Activated T-helper 1 cell treated with anti-CD3 and anti-CD28 coated beads, Interleukin-12 subunit alpha, Interleukin-12 subunit beta, Interleukin-2, Interleukin-4 antibody, amounts not matched to agents 30 ng/mL and 10 ng/mL and 1 ng/mL, durations not matched to agents 14 hours and 24 hours and 36 hours (primary cell): ENCODE data around the gene PXT1. TPM values are rescaled to one million over a fixed set of nuclear protein-coding genes. Genes with fewer than 3 reads are reported as not detected.

Source experiments
- DNase-seq: peaks from one replicate; pipeline ENCODE4 v3.0.0; 2021; ENCODE audit warnings: low spot score
- H3K27ac Mint-ChIP-seq: one replicate; pipeline ENCODE4 v1.8.0; 2021; ENCODE audit warnings: mild to moderate bottlenecking, mixed read lengths
- H3K27me3 Mint-ChIP-seq: one replicate; pipeline ENCODE4 v1.8.0; 2022; ENCODE audit warnings: mild to moderate bottlenecking, moderate library complexity, mixed read lengths; ENCODE audit not compliant: insufficient read depth
- H3K36me3 Mint-ChIP-seq: one replicate; pipeline ENCODE4 v1.8.0; 2021; ENCODE audit warnings: low read depth, mixed read lengths
- H3K4me1 Mint-ChIP-seq: one replicate; pipeline ENCODE4 v1.8.0; 2021; ENCODE audit warnings: low read depth, mixed read lengths
- H3K4me3 Mint-ChIP-seq: one replicate; pipeline ENCODE4 v1.8.0; 2021; ENCODE audit warnings: mild to moderate bottlenecking, moderate library complexity, mixed read lengths
- H3K9me3 Mint-ChIP-seq: one replicate; pipeline ENCODE4 v1.8.0; 2021; ENCODE audit warnings: mixed read lengths
- intact Hi-C: fragments of 100-400 bp; cut with micrococcal nuclease; formaldehyde crosslinking; loops from one replicate; pipeline ENCODE4 v1.15.1; 2024
- total RNA-seq: library from RNA; stranded (reverse); gene quantifications from 2 replicates; pipeline ENCODE4 v1.2.3, GENCODE V29; 2022

Gene PXT1
- total RNA-seq, 1 donor from 2014 or later, result 0.16 TPM

DNA sequence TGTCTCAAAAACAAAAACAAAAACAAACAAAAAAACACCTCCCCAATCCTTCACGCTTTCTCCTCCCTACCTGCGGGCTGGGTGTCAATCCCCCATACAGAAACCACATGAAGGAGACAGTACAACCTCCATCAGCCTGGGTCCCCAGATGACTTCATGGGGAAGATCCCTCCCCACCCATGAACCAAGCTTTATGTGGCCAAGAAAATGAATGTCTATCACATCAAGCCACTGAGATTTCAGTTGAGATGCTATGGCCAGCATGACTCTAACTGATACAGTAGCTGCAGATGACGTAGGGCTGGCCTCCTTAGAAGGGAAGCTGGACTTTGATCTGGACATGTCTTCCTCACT is 84.8 kb downstream of the PXT1 start:
- H3K9me3 Mint-ChIP-seq, result peaks cover 5% of the 10 kb centered on the region
- H3K4me1 Mint-ChIP-seq, result peaks cover 38% of the 10 kb centered on the region
- intact Hi-C loops, result no loop called here
- no peak overlapping the region for H3K4me3 Mint-ChIP-seq
- H3K27me3 Mint-ChIP-seq, result peaks cover 38% of the 10 kb centered on the region
- DNase-seq, result peak; percentile 19
- no peak overlapping the region for H3K27ac Mint-ChIP-seq
- peaks cover 2% of the 10 kb centered on the region for H3K36me3 Mint-ChIP-seq

DNA sequence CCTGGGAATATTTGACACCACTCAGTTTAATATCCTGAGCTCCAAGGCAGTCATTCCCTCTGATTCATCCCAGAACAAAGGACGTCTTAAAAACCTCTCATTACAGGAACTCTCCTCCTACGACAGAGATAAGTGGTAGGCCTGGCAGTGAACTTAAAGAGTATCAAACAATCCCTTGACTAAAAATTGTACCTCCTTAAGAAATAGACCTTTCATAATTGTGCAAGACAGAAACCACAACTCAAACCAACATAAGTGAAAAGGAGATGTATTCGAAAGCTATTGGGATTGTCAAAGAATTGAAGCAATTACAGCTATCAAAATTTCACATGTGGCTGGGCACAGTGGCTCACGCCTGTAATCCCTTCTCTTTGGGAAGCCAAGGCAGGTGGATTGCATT is 86.8 kb downstream of the PXT1 start:
- peaks cover 38% of the 10 kb centered on the region for H3K4me1 Mint-ChIP-seq
- no peak overlapping the region for H3K4me3 Mint-ChIP-seq
- no peak for DNase-seq
- peaks cover 2% of the 10 kb centered on the region for H3K36me3 Mint-ChIP-seq
- peaks cover 40% of the 10 kb centered on the region for H3K27me3 Mint-ChIP-seq
- peak overlapping the region; percentile 50 for H3K27ac Mint-ChIP-seq
- peaks cover 10% of the 10 kb centered on the region for H3K9me3 Mint-ChIP-seq
- intact Hi-C loops, result no loop called here

GRCh38 chr6:36353411-36353915 is 89.2 kb downstream of the PXT1 start:
- peaks cover 50% of the 10 kb centered on the region for H3K27me3 Mint-ChIP-seq
- no peak overlapping the region for H3K27ac Mint-ChIP-seq
- intact Hi-C loops, result no loop called here
- peaks cover 10% of the 10 kb centered on the region for H3K9me3 Mint-ChIP-seq
- H3K4me3 Mint-ChIP-seq, result no peak overlapping the region
- peaks cover 2% of the 10 kb centered on the region for H3K36me3 Mint-ChIP-seq
- DNase-seq, result no peak
- H3K4me1 Mint-ChIP-seq, result peaks cover 25% of the 10 kb centered on the region

DNA sequence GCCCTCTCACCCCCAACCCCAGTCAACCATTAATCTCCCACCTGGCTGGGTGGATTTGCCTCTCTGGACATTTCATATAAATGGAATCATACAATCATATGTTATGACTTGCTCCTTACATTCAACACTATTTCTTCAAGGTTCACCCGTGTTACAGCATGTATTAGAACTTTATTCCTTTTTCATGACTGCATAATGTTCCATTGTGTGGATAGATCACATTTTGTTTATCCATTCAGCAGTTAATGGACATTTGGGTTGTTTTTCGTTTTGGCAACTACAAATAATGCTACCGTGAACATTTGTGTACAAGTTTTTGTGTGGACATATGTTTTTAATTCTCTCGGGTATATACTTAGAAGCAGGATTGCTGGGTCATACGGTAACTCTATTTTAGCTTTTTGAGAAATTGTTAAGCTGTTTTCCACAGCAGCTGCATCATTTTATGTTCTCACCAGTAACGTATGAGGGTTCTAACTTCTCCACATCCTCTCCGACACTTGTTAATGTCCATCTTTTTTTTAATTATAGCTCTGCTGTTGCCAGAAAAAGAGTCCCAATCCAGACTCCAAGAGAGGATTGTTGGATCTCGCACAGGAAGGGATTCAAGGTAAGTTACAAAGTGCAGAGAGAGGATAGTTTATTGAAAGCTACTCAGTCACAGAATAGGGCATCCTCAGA is 90.0 kb downstream of the PXT1 start:
- Mint-ChIP-seq H3K4me3 (no peak overlapping the region), H3K36me3 (peaks cover 2% of the 10 kb centered on the region), H3K27ac (no peak overlapping the region), H3K27me3 (peaks cover 52% of the 10 kb centered on the region), H3K9me3 (peaks cover 10% of the 10 kb centered on the region), H3K4me1 (peaks cover 16% of the 10 kb centered on the region)
- intact Hi-C loops, result no loop called here
- no peak for DNase-seq

- intact Hi-C loops, result no loop called here
- peaks cover 2% of the 10 kb centered on the region for H3K36me3 Mint-ChIP-seq
- no peak overlapping the region for H3K27ac Mint-ChIP-seq
- no peak for DNase-seq
- H3K27me3 Mint-ChIP-seq, result peaks cover 52% of the 10 kb centered on the region
- H3K4me1 Mint-ChIP-seq, result peaks cover 6% of the 10 kb centered on the region
- peaks cover 10% of the 10 kb centered on the region for H3K9me3 Mint-ChIP-seq
- no peak overlapping the region for H3K4me3 Mint-ChIP-seq
Measured at GRCh38 chr6:36350681-36351571, 91.7 kb downstream of the PXT1 start.

DNA sequence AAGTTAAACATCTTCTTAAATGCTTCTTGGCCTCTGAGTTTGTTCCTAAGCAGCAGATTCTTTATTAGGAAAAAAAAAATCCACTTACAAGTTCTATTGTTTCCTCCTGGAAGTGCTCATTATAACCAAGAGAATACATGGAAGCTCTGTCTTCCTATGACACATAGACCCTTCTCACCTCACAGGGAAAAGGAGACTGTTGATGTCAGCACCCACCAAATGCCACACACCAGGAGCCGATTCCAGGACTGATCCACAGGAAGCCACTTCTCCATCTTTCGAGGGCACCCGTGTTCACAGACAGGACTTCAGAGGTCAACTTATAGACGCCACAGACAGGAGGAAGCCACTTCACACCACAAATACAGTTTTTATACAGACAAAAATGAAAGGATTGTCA is 92.6 kb downstream of the PXT1 start:
- no peaks in the 10 kb centered on the region for H3K4me1 Mint-ChIP-seq
- peaks cover 46% of the 10 kb centered on the region for H3K27me3 Mint-ChIP-seq
- no peak for DNase-seq
- H3K9me3 Mint-ChIP-seq, result peaks cover 10% of the 10 kb centered on the region
- H3K36me3 Mint-ChIP-seq, result peaks cover 2% of the 10 kb centered on the region
- H3K27ac Mint-ChIP-seq, result no peak overlapping the region
- intact Hi-C loops, result no loop called here
- no peak overlapping the region for H3K4me3 Mint-ChIP-seq

- H3K9me3 Mint-ChIP-seq, result peaks cover 10% of the 10 kb centered on the region
- intact Hi-C loops, result no loop called here
- DNase-seq, result no peak
- H3K4me1 Mint-ChIP-seq, result no peaks in the 10 kb centered on the region
- no peak overlapping the region for H3K4me3 Mint-ChIP-seq
- H3K36me3 Mint-ChIP-seq, result peaks cover 2% of the 10 kb centered on the region
- no peak overlapping the region for H3K27ac Mint-ChIP-seq
- H3K27me3 Mint-ChIP-seq, result peaks cover 39% of the 10 kb centered on the region
Measured at GRCh38 chr6:36349240-36349639, 93.4 kb downstream of the PXT1 start.

DNA sequence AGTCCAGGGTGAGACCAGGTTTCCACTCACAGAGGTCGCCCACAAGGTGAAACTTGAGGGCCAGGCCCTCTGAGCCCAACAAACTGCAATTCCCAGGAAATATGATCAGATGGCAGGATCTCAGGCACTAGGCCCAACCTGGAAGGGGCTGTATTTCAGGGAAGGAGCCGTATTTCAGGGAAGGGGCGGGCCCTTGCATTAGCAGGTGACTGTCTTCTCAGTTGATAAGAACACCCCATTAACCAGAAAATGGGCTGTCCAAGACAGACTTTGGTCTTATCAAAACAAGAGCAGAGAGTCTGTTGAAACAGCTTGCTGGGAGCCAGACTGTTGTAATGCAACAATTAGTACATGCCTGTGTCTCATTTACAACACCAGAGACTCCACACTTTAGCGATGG is 95.0 kb downstream of the PXT1 start:
- H3K27me3 Mint-ChIP-seq, result peaks cover 28% of the 10 kb centered on the region
- no peak overlapping the region for H3K4me3 Mint-ChIP-seq
- no peak for DNase-seq
- no peaks in the 10 kb centered on the region for H3K4me1 Mint-ChIP-seq
- H3K9me3 Mint-ChIP-seq, result peaks cover 3% of the 10 kb centered on the region
- no peak overlapping the region for H3K27ac Mint-ChIP-seq
- H3K36me3 Mint-ChIP-seq, result no peaks in the 10 kb centered on the region
- intact Hi-C loops, result no loop called here

DNA sequence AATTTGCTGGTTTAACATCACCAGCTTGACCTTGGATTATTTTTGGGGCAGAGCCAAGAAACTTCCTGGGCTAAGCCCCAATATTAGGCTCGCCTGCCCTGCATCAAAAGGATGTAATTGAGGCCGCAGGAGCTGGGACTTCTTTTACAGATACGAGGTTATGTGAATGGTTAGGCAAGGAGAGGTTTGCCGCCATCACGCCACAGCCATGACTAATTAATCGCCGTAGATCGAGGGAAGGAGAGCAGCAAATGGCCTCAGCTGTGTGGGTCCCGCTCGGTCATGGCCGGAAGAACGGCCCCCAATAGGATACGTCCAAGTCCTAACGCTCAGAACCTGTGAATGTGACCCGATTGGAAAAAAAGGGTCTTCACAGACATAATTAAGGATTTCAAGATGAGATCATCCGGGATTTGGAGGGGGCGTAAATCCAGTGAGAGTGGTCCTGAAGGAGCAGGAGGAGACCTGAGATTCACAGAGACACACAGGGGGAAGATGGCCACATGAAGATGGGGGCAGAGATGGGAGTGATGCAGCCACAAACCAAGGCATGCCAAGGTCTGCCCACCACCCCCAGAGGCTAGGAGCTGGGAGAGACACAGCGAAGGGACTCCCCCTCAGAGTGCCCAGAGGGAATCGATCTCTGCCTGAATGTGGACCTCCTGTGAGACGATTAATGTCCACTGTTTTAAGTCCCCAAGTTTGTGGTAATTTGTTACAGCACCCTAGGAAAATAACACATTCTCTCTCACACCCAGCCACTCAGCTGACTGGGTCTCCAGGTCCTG is 96.0 kb downstream of the PXT1 start:
- Mint-ChIP-seq H3K9me3 (no peaks in the 10 kb centered on the region), H3K27ac (no peak overlapping the region), H3K27me3 (peaks cover 33% of the 10 kb centered on the region), H3K4me3 (no peak overlapping the region), H3K4me1 (peaks cover 5% of the 10 kb centered on the region), H3K36me3 (no peaks in the 10 kb centered on the region)
- no peak for DNase-seq
- intact Hi-C loops, result no loop called here

DNA sequence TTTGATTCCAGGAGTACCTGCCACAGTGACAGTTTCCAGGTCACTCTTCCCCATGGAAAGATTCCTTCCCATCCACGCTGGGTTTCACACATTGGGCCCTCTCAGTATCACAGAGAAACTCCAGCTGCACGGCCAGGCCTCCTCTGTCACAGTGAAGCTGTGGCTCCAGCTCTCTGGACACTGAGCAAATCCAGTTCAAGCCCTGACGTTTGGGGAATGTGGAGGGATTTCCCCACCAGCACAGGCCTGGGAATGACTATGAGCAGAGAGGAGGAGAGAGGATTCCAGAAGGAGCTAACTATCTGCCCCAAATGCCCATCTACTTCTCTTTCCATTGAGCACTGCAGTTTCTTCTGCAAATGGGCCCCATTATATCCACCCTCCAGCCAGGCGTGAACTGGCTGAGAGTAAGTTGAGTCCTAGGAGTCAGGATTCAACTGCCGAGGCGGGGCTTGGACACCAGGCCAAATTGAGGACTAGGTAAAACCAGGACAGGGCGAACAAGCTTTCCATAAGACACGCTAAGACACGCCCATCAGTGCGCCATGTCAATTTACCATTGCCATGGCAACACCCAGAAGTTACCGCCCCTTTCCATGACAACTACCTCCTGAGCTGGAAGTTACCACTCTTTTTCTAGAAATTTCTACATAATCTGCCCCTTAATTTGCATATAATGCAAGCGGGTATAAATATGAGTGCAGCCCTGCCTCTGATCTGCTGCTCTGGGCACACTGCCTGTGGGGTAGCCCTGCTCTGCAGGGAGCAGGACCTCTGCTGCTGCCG is 96.8 kb downstream of the PXT1 start:
- H3K27me3 Mint-ChIP-seq, result peaks cover 38% of the 10 kb centered on the region
- no peak overlapping the region for H3K27ac Mint-ChIP-seq
- H3K9me3 Mint-ChIP-seq, result no peaks in the 10 kb centered on the region
- no peak overlapping the region for H3K4me3 Mint-ChIP-seq
- DNase-seq, result no peak
- H3K4me1 Mint-ChIP-seq, result peaks cover 7% of the 10 kb centered on the region
- intact Hi-C loops, result no loop called here
- H3K36me3 Mint-ChIP-seq, result no peaks in the 10 kb centered on the region

GRCh38 chr6:36343109-36343680 is 99.5 kb downstream of the PXT1 start:
- intact Hi-C loops, result no loop called here
- no peak for DNase-seq
- no peaks in the 10 kb centered on the region for H3K9me3 Mint-ChIP-seq
- peaks cover 29% of the 10 kb centered on the region for H3K27me3 Mint-ChIP-seq
- peaks cover 10% of the 10 kb centered on the region for H3K4me1 Mint-ChIP-seq
- no peaks in the 10 kb centered on the region for H3K36me3 Mint-ChIP-seq
- H3K27ac Mint-ChIP-seq, result no peak overlapping the region
- H3K4me3 Mint-ChIP-seq, result no peak overlapping the region
